Measurements from ENCODE around the gene NBEAL2.

DNA sequence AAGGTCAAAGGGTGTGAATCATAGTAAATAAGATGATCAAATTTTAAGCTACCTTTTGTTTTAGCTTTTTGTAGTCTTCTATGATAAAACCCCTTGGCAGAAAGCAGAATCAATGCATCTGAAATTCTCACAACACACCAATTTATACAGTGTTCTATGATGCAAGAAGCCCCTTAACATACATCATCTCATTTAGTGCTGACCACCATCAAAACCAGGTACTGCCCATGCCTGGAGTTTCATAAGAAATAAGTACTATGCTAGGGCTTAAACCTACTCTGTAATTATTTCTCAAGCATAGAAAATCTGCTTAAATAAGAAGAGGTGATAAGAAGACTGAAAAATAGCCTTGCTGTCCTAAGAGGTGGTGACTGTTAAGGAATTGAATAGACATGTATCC lies 67.6 kb downstream of the NBEAL2 start:
- TF ChIP-seq, protein P1, sequence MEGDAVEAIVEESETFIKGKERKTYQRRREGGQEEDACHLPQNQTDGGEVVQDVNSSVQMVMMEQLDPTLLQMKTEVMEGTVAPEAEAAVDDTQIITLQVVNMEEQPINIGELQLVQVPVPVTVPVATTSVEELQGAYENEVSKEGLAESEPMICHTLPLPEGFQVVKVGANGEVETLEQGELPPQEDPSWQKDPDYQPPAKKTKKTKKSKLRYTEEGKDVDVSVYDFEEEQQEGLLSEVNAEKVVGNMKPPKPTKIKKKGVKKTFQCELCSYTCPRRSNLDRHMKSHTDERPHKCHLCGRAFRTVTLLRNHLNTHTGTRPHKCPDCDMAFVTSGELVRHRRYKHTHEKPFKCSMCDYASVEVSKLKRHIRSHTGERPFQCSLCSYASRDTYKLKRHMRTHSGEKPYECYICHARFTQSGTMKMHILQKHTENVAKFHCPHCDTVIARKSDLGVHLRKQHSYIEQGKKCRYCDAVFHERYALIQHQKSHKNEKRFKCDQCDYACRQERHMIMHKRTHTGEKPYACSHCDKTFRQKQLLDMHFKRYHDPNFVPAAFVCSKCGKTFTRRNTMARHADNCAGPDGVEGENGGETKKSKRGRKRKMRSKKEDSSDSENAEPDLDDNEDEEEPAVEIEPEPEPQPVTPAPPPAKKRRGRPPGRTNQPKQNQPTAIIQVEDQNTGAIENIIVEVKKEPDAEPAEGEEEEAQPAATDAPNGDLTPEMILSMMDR (conservative IDR thresholded peaks at IDR 0.05; ENCODE audit: low read depth, low read length), result no peak
- TF ChIP-seq FOS (IDR thresholded peaks at IDR 0.05; ENCODE audit: low read depth, low read length) (no peak), POLR2A (IDR thresholded peaks at IDR 0.05; ENCODE audit: low read depth, low read length) (no peak), MAZ (IDR thresholded peaks at IDR 0.05; ENCODE audit: borderline replicate concordance, low read depth, low read length) (no peak)
- TF ChIP-seq, protein P2, sequence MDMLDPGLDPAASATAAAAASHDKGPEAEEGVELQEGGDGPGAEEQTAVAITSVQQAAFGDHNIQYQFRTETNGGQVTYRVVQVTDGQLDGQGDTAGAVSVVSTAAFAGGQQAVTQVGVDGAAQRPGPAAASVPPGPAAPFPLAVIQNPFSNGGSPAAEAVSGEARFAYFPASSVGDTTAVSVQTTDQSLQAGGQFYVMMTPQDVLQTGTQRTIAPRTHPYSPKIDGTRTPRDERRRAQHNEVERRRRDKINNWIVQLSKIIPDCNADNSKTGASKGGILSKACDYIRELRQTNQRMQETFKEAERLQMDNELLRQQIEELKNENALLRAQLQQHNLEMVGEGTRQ (IDR thresholded peaks at IDR 0.05; ENCODE audit: low read depth, low read length), result no peak
